NT2/D1 (cell line): ENCODE results near the gene MORC4.

ENCODE experiments used
- SUZ12 ChIP-seq: IDR thresholded peaks from 2 replicates; pipeline ENCODE4 v1.6.1; 2011; ENCODE audit not compliant: insufficient read length, insufficient read depth; ENCODE audit errors: extremely low read depth
- YY1 ChIP-seq: IDR thresholded peaks from 2 replicates; pipeline ENCODE4 v1.6.1; 2011; ENCODE audit not compliant: insufficient read length, insufficient read depth
- ZNF274 ChIP-seq: IDR thresholded peaks from 2 replicates; pipeline ENCODE4 v1.6.1; 2011; ENCODE audit warnings: mild to moderate bottlenecking, low read depth, low read length

- no peak for TF ChIP-seq SUZ12
- TF ChIP-seq ZNF274, result no peak
- TF ChIP-seq YY1, result no peak
These were observed 8.0 kb upstream of the MORC4 start for GRCh38 chrX:107008034-107008433.
